IPS-11a (cell line): ENCODE data around the gene PRCC.

ENCODE experiments used
- H3K4me3 ChIP-seq: one replicate; pipeline ENCODE4 v1.5.1; 2013; ENCODE audit warnings: low read depth, low read length, control low read depth

The PRCC gene

GRCh38 chr1:156743367-156744302, 23.7 kb upstream of the PRCC start:
- H3K4me3 ChIP-seq, result no peak overlapping the region

- no peak overlapping the region for H3K4me3 ChIP-seq
Measured at GRCh38 chr1:156744344-156744743, 23.0 kb upstream of the PRCC start.

GRCh38 chr1:156744786-156745419, 22.4 kb upstream of the PRCC start:
- no peak overlapping the region for H3K4me3 ChIP-seq

GRCh38 chr1:156745881-156746280, 21.5 kb upstream of the PRCC start:
- H3K4me3 ChIP-seq, result no peak overlapping the region

GRCh38 chr1:156746406-156746727, 21.0 kb upstream of the PRCC start:
- H3K4me3 ChIP-seq, result no peak overlapping the region

- H3K4me3 ChIP-seq, result peak overlapping the region; percentile 54
Measured at GRCh38 chr1:156746728-156747631, 20.4 kb upstream of the PRCC start.

GRCh38 chr1:156747742-156748669, 19.3 kb upstream of the PRCC start:
- no peak overlapping the region for H3K4me3 ChIP-seq

- no peak overlapping the region for H3K4me3 ChIP-seq
Measured at GRCh38 chr1:156748670-156749418, 18.5 kb upstream of the PRCC start.

GRCh38 chr1:156749419-156750118, 17.8 kb upstream of the PRCC start:
- peak overlapping the region; percentile 78 for H3K4me3 ChIP-seq

GRCh38 chr1:156750191-156750672, 17.1 kb upstream of the PRCC start:
- H3K4me3 ChIP-seq, result peak overlapping the region; percentile 78

GRCh38 chr1:156750711-156751450, 16.5 kb upstream of the PRCC start:
- H3K4me3 ChIP-seq, result peak overlapping the region; percentile 78

- H3K4me3 ChIP-seq, result peak within 1 kb of the TSS; percentile 78
Measured at GRCh38 chr1:156751451-156751756, 15.9 kb upstream of the PRCC start, which contains the start of gene HDGF. Gene HDGF, minus strand, starts transcription at chr1:156751675. Its CDS starts 246 bp downstream, at chr1:156751429.

- peak overlapping the region; percentile 74 for H3K4me3 ChIP-seq
Measured at GRCh38 chr1:156751757-156752481, 15.4 kb upstream of the PRCC start.

- peak overlapping the region; percentile 74 for H3K4me3 ChIP-seq
Measured at GRCh38 chr1:156752843-156753482, 14.4 kb upstream of the PRCC start.

GRCh38 chr1:156754219-156754618, 13.1 kb upstream of the PRCC start:
- no peak overlapping the region for H3K4me3 ChIP-seq

- H3K4me3 ChIP-seq, result no peak overlapping the region
Measured at GRCh38 chr1:156755527-156755950, 11.8 kb upstream of the PRCC start.

- H3K4me3 ChIP-seq, result no peak overlapping the region
Measured at GRCh38 chr1:156756355-156756754, 11.0 kb upstream of the PRCC start.
